HG03139 (cell line): Measurements from ENCODE around the gene COL5A1.
"Not testable (repeated sequence)": the region's sequence is repeated elsewhere in the genome, so short reads cannot be mapped to it uniquely, and the experiment has no call there.

Source experiments
- ATAC-seq: cut with Tn5 transposase; IDR thresholded peaks from one replicate; pipeline ENCODE4 v1.9.1; 2021; ENCODE audit not compliant: unreplicated experiment

COL5A1 gene

GRCh38 chr9:134638502-134639090 lies 3.0 kb upstream of the COL5A1 start:
- no peak for ATAC-seq

GRCh38 chr9:134639994-134640393 lies 1.6 kb upstream of the COL5A1 start:
- no peak for ATAC-seq

- no peak for ATAC-seq
Observed at GRCh38 chr9:134640506-134641172, 964 bp upstream of the COL5A1 start.

GRCh38 chr9:134641990-134642384 lies 384 bp downstream of the COL5A1 start:
- ATAC-seq = no peak

- no peak for ATAC-seq
Observed at GRCh38 chr9:134642385-134643181, 980 bp downstream of the COL5A1 start.

GRCh38 chr9:134643222-134643671 lies 1.6 kb downstream of the COL5A1 start:
- no peak for ATAC-seq

- ATAC-seq = not testable (repeated sequence)
Observed at GRCh38 chr9:134644401-134644724, 2.8 kb downstream of the COL5A1 start.

- no peak for ATAC-seq
Observed at GRCh38 chr9:134644725-134645606, 3.4 kb downstream of the COL5A1 start.

GRCh38 chr9:134645607-134646365 lies 4.2 kb downstream of the COL5A1 start:
- no peak for ATAC-seq

GRCh38 chr9:134647359-134648080 lies 5.9 kb downstream of the COL5A1 start:
- no peak for ATAC-seq

- no peak for ATAC-seq
Observed at GRCh38 chr9:134648701-134649530, 7.3 kb downstream of the COL5A1 start.

- no peak for ATAC-seq
Observed at GRCh38 chr9:134650431-134651190, 9.0 kb downstream of the COL5A1 start.

GRCh38 chr9:134651226-134651905 lies 9.8 kb downstream of the COL5A1 start:
- ATAC-seq = no peak

- no peak for ATAC-seq
Observed at GRCh38 chr9:134652291-134653225, 11.0 kb downstream of the COL5A1 start.

- no peak for ATAC-seq
Observed at GRCh38 chr9:134653259-134654009, 11.8 kb downstream of the COL5A1 start.

- no peak for ATAC-seq
Observed at GRCh38 chr9:134655101-134655500, 13.5 kb downstream of the COL5A1 start.
